ENCODE results near the gene RUNX2. TPM values are rescaled to one million over a fixed set of nuclear protein-coding genes. Genes with fewer than 3 reads are reported as not detected.

RUNX2 gene
- total RNA-seq, 4 donors from 2014 or later: 0.78 to 2.0 (median 0.94) TPM

DNA sequence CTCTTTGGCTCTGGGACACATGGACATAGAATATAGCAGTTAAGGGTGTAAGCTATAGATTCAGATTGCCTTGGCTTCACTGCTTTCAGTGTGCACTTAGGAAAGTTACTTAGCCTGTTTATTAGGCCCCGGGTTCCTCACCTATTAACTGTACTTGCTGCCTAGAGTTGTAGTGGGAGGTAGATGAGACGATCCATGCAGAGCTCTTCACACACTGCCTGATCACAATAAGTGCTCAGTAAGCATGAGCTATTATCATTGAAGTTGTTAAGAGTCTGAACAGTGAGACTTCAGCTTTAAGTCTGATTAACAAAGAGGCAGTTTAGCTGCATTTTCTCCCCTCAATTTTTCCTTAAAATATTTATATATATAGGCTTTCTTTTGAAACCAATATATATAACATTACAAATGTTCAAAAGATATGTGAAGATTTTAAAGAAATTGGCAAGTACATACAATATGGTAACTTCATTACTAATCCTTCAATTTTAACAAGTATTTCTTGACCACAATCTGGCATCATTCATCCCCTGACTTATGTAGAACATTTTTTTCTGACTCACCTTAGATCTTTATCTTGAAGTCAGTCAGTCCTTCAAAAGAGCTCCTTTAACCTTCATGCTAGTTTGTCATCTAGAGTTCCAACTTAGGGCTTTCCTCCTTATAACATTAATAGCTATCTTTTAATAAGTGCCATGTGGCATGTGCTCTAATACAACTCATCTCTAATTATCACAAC lies 70.1 kb downstream of the RUNX2 start:
- TF ChIP-seq, protein P1, sequence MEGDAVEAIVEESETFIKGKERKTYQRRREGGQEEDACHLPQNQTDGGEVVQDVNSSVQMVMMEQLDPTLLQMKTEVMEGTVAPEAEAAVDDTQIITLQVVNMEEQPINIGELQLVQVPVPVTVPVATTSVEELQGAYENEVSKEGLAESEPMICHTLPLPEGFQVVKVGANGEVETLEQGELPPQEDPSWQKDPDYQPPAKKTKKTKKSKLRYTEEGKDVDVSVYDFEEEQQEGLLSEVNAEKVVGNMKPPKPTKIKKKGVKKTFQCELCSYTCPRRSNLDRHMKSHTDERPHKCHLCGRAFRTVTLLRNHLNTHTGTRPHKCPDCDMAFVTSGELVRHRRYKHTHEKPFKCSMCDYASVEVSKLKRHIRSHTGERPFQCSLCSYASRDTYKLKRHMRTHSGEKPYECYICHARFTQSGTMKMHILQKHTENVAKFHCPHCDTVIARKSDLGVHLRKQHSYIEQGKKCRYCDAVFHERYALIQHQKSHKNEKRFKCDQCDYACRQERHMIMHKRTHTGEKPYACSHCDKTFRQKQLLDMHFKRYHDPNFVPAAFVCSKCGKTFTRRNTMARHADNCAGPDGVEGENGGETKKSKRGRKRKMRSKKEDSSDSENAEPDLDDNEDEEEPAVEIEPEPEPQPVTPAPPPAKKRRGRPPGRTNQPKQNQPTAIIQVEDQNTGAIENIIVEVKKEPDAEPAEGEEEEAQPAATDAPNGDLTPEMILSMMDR (IDR thresholded peaks at IDR 0.05 in 4 of 5, conservative IDR thresholded peaks at IDR 0.05 in 1 of 5): no peak
- TF ChIP-seq POLR2A (IDR thresholded peaks at IDR 0.05): no peak
- Histone ChIP-seq H3K4me1 (no peaks in the 10 kb centered on the region), H3K27ac (no peak overlapping the region), H3K9me3 (no peaks in the 10 kb centered on the region), H3K27me3 (peaks cover 0 to 3% (median 0%) of the 10 kb centered on the region in 3 donors), H3K36me3 (no peaks in the 10 kb centered on the region), H3K4me3 (no peak overlapping the region)
- no peak for ATAC-seq
- intact Hi-C loops (cut with DNase I; ENCODE audit: low total_unique reads) (no loop called here), in situ Hi-C loops (cut with MboI; ENCODE audit: low sequenced_read_pairs in 4 of 4) (no loop called here)
- no peak for DNase-seq

DNA sequence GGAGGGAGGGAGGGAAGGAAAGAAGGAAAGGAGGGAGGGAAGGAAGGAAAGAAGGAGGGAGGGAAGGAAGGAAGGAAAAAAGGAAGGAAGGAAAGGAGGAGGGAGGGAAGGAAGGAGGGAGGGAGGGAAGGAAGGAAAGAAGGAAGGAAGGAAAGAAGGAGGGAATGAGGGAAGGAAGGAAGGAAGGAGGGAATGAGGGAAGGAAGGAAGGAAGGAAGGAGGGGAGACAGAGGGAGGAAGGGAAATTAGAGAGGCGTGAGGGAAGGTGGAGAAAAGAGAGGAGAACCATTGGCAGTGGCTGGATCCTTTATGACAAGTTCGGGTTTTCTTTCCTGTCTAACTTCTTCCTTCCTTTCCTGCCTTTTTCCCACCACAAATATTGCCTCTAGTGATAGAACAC lies 71.9 kb downstream of the RUNX2 start:
- DNase-seq: no peak
- TF ChIP-seq, protein P1 (IDR thresholded peaks at IDR 0.05 in 4 of 5, conservative IDR thresholded peaks at IDR 0.05 in 1 of 5): no peak
- no peak for TF ChIP-seq POLR2A (IDR thresholded peaks at IDR 0.05)
- H3K4me1 ChIP-seq: no peaks in the 10 kb centered on the region
- peaks cover 0 to 3% (median 0%) of the 10 kb centered on the region in 3 donors for H3K27me3 ChIP-seq
- H3K9me3 ChIP-seq: no peaks in the 10 kb centered on the region
- intact Hi-C loops (cut with DNase I; ENCODE audit: low total_unique reads): no loop called here
- no peaks in the 10 kb centered on the region for H3K36me3 ChIP-seq
- in situ Hi-C loops (cut with MboI; ENCODE audit: low sequenced_read_pairs in 4 of 4): loop anchor here in 3 of 4 donors (25.0 kb wide), 2 partner anchors 312 to 738 kb away; no protein-coding TSS in a partner anchor
- no peak overlapping the region for H3K4me3 ChIP-seq
- no peak for ATAC-seq
- H3K27ac ChIP-seq: no peak overlapping the region

DNA sequence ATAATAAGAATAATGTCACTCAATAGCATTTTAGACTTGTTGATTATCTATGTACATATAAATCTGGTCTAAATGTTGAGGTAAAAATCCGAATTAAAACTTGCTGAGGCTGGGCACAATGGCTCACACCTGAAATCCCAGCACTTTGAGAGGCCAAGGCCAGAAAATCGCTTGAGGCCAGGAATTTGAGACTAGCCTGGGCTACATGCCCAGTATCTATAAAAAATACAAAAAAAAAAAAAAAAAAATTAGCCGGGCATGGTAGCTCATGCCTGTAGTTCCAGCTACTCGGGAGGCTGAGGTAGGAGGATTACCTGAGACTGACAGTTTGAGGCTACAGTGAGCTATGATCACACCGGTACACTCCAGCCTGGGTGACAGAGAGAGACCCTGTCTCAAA lies 83.8 kb downstream of the RUNX2 start:
- no peaks in the 10 kb centered on the region for H3K9me3 ChIP-seq
- H3K36me3 ChIP-seq: no peaks in the 10 kb centered on the region
- H3K27me3 ChIP-seq: peaks cover 12 to 18% (median 14%) of the 10 kb centered on the region in 3 donors
- DNase-seq: no peak
- intact Hi-C loops (cut with DNase I; ENCODE audit: low total_unique reads) (no loop called here), in situ Hi-C loops (cut with MboI; ENCODE audit: low sequenced_read_pairs in 4 of 4) (loop anchor here in 3 of 4 donors (25.0 kb wide), 2 partner anchors 300 to 750 kb away; no protein-coding TSS in a partner anchor)
- TF ChIP-seq, protein P1 (IDR thresholded peaks at IDR 0.05 in 4 of 5, conservative IDR thresholded peaks at IDR 0.05 in 1 of 5): no peak
- TF ChIP-seq POLR2A (IDR thresholded peaks at IDR 0.05): no peak
- no peak overlapping the region for H3K4me3 ChIP-seq
- no peak for ATAC-seq
- no peak overlapping the region for H3K27ac ChIP-seq
- no peaks in the 10 kb centered on the region for H3K4me1 ChIP-seq

DNA sequence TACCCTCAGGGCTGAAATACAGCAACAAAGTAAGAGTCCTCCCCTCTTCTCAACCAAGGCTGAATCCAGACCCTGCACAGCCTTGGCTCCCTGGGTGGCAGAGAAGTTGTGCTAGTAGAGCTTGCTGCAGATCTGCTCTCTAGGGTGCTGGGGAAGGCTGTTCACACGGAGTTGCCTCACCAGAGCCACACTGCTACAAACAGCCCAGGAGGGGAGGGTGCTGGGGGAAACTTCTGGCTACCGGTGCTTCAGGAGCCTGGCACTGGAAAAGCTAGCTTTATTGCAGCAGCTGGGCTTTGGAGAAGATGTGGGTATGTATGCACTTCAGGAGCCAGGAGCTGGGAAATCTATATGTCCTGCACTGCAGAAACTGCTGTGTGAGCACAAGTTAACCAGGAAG lies 87.2 kb downstream of the RUNX2 start:
- peaks cover 6 to 11% of the 10 kb centered on the region in 2 donors for H3K4me1 ChIP-seq
- DNase-seq: no peak
- in situ Hi-C loops (cut with MboI; ENCODE audit: low sequenced_read_pairs in 4 of 4) (loop anchor here (5.0 to 25.0 kb wide), 3 partner anchors 297 to 753 kb away; no protein-coding TSS in a partner anchor), intact Hi-C loops (cut with DNase I; ENCODE audit: low total_unique reads) (no loop called here)
- no peaks in the 10 kb centered on the region for H3K36me3 ChIP-seq
- TF ChIP-seq, protein P1 (IDR thresholded peaks at IDR 0.05 in 4 of 5, conservative IDR thresholded peaks at IDR 0.05 in 1 of 5): no peak
- TF ChIP-seq POLR2A (IDR thresholded peaks at IDR 0.05): no peak
- no peak for ATAC-seq
- no peak overlapping the region for H3K4me3 ChIP-seq
- peaks cover 32 to 41% (median 39%) of the 10 kb centered on the region in 3 donors for H3K27me3 ChIP-seq
- no peaks in the 10 kb centered on the region for H3K9me3 ChIP-seq
- no peak overlapping the region for H3K27ac ChIP-seq

Data from gastrocnemius medialis (tissue), 4 donors.